Heart right ventricle (tissue), 16 donors: ENCODE data around the gene TTBK2. TPM values are rescaled to one million over a fixed set of nuclear protein-coding genes. Genes with fewer than 3 reads are reported as not detected.
"Not testable (repeated sequence)": the region's sequence is repeated elsewhere in the genome, so short reads cannot be mapped to it uniquely, and the experiment has no call there.

Experiments
- ATAC-seq, 8 donors: fragments of 200-7000 bp; cut with Tn5 transposase; one replicate each; pipeline ENCODE4 v1.9.1; 2020; ENCODE audit warnings: mild to moderate bottlenecking in 8 of 8, moderate library complexity in 8 of 8, moderate number of reproducible peaks in 1 of 8
- DNase-seq, 2 donors: peaks; one replicate each; pipeline ENCODE4 v3.0.0-alpha.2; 2020
- H3K27ac ChIP-seq, 10 donors: fragments of 200-600 bp; sonication (generic) in 2 of 10; one replicate each; pipeline versions ENCODE4 v1.5.0 to v1.8.0; 2020 to 2022; ENCODE audit warnings: mild to moderate bottlenecking in 3 of 10
- H3K27me3 ChIP-seq, 7 donors: fragments of 200-600 bp; one replicate each; pipeline ENCODE4 v1.8.0; 2021 to 2022; ENCODE audit warnings: mild to moderate bottlenecking in 2 of 7
- H3K36me3 ChIP-seq, 9 donors: fragments of 200-600 bp; sonication (generic) in 1 of 9; one replicate each; pipeline versions ENCODE4 v1.5.0 to v1.8.0; 2020 to 2022; ENCODE audit warnings: mild to moderate bottlenecking in 2 of 9
- H3K4me1 ChIP-seq, 9 donors: fragments of 200-600 bp; sonication (generic) in 1 of 9; one replicate each; pipeline versions ENCODE4 v1.5.0 to v1.8.0; 2020 to 2022; ENCODE audit warnings: mild to moderate bottlenecking in 4 of 9
- H3K4me3 ChIP-seq, 10 donors: fragments of 200-600 bp; sonication (generic) in 2 of 10; one replicate each; pipeline versions ENCODE4 v1.5.0 to v1.8.0; 2020 to 2022; ENCODE audit warnings: mild to moderate bottlenecking in 7 of 10, moderate library complexity in 2 of 10
- H3K9me3 ChIP-seq, 11 donors: fragments of 200-600 bp in 10 of 11; sonication (generic) in 2 of 11; one replicate each; pipeline versions ENCODE4 v1.5.0 to v1.8.0; 2013 to 2022; ENCODE audit warnings: mild to moderate bottlenecking in 2 of 11, control low read depth in 1 of 11, moderate library complexity in 1 of 11
- CTCF ChIP-seq, 9 donors: fragments of 200-600 bp; sonication (generic) in 2 of 9; IDR thresholded peaks; one replicate each; pipeline versions ENCODE4 v1.5.0 to v1.8.0; 2021 to 2022; ENCODE audit warnings: antibody characterized with exemption in 9 of 9, mild to moderate bottlenecking in 5 of 9, moderate library complexity in 1 of 9
- WGBS, 2 donors: extraction: QIAGEN DNeasy Blood & Tissue Kit; methylation state at CpG; one replicate each; pipeline ENCODE4 v1.1.7; 2013; ENCODE audit warnings: inconsistent platforms in 1 of 2; 5-methylcytosine and 5-hydroxymethylcytosine counted together
- intact Hi-C, 10 donors: fragments of 100-400 bp; cut with DNase I; formaldehyde crosslinking; loops; one replicate each; pipeline versions ENCODE4 v1.11.1 to v1.14.2; 2022
- polyA plus RNA-seq, 2 donors: library from polyadenylated mRNA; stranded (reverse); fragments of 200-250 nt; gene quantifications; one replicate each; pipeline ENCODE4 v1.2.3, GENCODE V29; 2013
- total RNA-seq, 10 donors: library from RNA; stranded (reverse); fragmentation: NEBNext Ultra II Directional in 3 of 10; extraction: Animal tissue kit (Norgen Biotek cat#: 25700) in 3 of 10; gene quantifications; one replicate each; pipeline versions ENCODE4 v1.2.1 to v1.2.4, GENCODE V29; 2021 to 2023
- donor health status: Arrhythmogenic right ventricular cardiomyopathy.
- donor health status: ischemic (EF 13 %, LVEDD 7.1; RV severe dilation, severe dysfunction).
- donor health status: healthy with polysubstance abuse.
- donor health status: DM: no; HTN: yes; CAD: no.
- donor health status: DM: no; HTN: no; CAD: no.
- donor health status: ischemic (EF 25% LVEDD 6.9; RV normal size, moderate dysfunction).
- donor health status: ischemic (EF 25% LVEDD 5.7; RV mildly dilated, moderate dysfunction).
- donor health status: healthy.
- donor health status: DM: yes; HTN: yes; CAD: no.
- donor health status: Ischemic cardiomyopathy.
- donor health status: ischemic (EF 35%, LVEDD 5.7; RV mildly dilated, moderate dysfunction).
- donor health status: nonischemic (EF 11% LVEDD 7.7; RV severe dilation, severe dysfunction).
- donor health status: DM: yes; HTN: yes; CAD: no.
- donor health status: PGD.
- donor health status: ischemic (EF 29% LVEDD 5.4; RV normal size, mild dysfunction).
- donor health status: nonischemic (EF 23%, LVEDD 6.1; RV moderate dilation, normal function).

Gene TTBK2
- total and polyA plus RNA-seq, 12 donors: 2.1 to 29.1 (median 22.1) TPM

- no peak for TF ChIP-seq CTCF (IDR thresholded peaks at IDR 0.05)
- Histone ChIP-seq H3K9me3 (peaks cover 0 to 11% (median 0%) of the 10 kb centered on the region in 11 donors), H3K27me3 (no peaks in the 10 kb centered on the region), H3K4me3 (no peak overlapping the region), H3K36me3 (peaks cover 0 to 48% (median 18%) of the 10 kb centered on the region in 9 donors), H3K27ac (no peak overlapping the region), H3K4me1 (peaks cover 0 to 15% (median 8%) of the 10 kb centered on the region in 9 donors)
- ATAC-seq (peak in 1 of 8 donors; percentile 37), DNase-seq (no peak)
- 96 to 98% methylated on average over 2 of the region's 2 CpGs for WGBS, 2 donors
- intact Hi-C loops: no loop called here
Measured at GRCh38 chr15:42772901-42773300, 147.7 kb downstream of the TTBK2 start.

- Histone ChIP-seq H3K4me1 (peaks cover 0 to 15% (median 8%) of the 10 kb centered on the region in 9 donors), H3K27me3 (no peaks in the 10 kb centered on the region), H3K9me3 (peaks cover 0 to 17% (median 0%) of the 10 kb centered on the region in 11 donors), H3K27ac (no peak overlapping the region), H3K4me3 (no peak overlapping the region), H3K36me3 (peaks cover 0 to 45% (median 18%) of the 10 kb centered on the region in 9 donors)
- TF ChIP-seq CTCF (IDR thresholded peaks at IDR 0.05): no peak
- 23 to 29% methylated on average over 2 of the region's 2 CpGs for WGBS, 2 donors
- peak in 3 of 8 donors; percentile 43 to 61 (median 46) for ATAC-seq
- intact Hi-C loops: no loop called here
- peak; percentile 25 to 28 for DNase-seq
Measured at GRCh38 chr15:42772144-42772543, 148.4 kb downstream of the TTBK2 start.

- H3K36me3 ChIP-seq: peaks cover 0 to 15% (median 0%) of the 10 kb centered on the region in 9 donors
- H3K27ac ChIP-seq, H3K4me3 ChIP-seq, intact Hi-C loops, ATAC-seq, H3K4me1 ChIP-seq, H3K27me3 ChIP-seq, DNase-seq: not testable (repeated sequence)
- peaks cover 0 to 56% (median 10%) of the 10 kb centered on the region in 11 donors for H3K9me3 ChIP-seq
- WGBS, 2 donors: 98 to 99% methylated on average over 4 of the region's 4 CpGs
Measured at GRCh38 chr15:42766109-42766508, 154.5 kb downstream of the TTBK2 start.

GRCh38 chr15:42764154-42764731 lies 156.3 kb downstream of the TTBK2 start:
- H3K4me1 ChIP-seq, ATAC-seq, intact Hi-C loops, H3K27ac ChIP-seq, H3K4me3 ChIP-seq, H3K27me3 ChIP-seq, DNase-seq: not testable (repeated sequence)
- Histone ChIP-seq H3K36me3 (peaks cover 0 to 24% (median 0%) of the 10 kb centered on the region in 9 donors), H3K9me3 (peaks cover 0 to 75% (median 18%) of the 10 kb centered on the region in 11 donors)
- 80 to 86% methylated on average over 16 of the region's 16 CpGs for WGBS, 2 donors

- intact Hi-C loops, ATAC-seq, H3K27ac ChIP-seq, H3K27me3 ChIP-seq, H3K4me1 ChIP-seq, DNase-seq, H3K4me3 ChIP-seq: not testable (repeated sequence)
- Histone ChIP-seq H3K36me3 (peaks cover 0 to 24% (median 0%) of the 10 kb centered on the region in 9 donors), H3K9me3 (peaks cover 0 to 56% (median 18%) of the 10 kb centered on the region in 11 donors)
- WGBS, 2 donors: 83 to 87% methylated on average over 2 of the region's 2 CpGs
Measured at GRCh38 chr15:42761813-42762212, 158.8 kb downstream of the TTBK2 start.

- intact Hi-C loops: no loop called here
- H3K27ac ChIP-seq: no peak overlapping the region
- 95 to 100% methylated on average over 1 of the region's 1 CpG for WGBS, 2 donors
- DNase-seq (no peak), ATAC-seq (no peak)
- H3K27me3 ChIP-seq: no peaks in the 10 kb centered on the region
- no peak for TF ChIP-seq CTCF (IDR thresholded peaks at IDR 0.05)
- H3K4me3 ChIP-seq: no peak overlapping the region
- H3K4me1 ChIP-seq: no peaks in the 10 kb centered on the region
- peaks cover 0 to 24% (median 0%) of the 10 kb centered on the region in 9 donors for H3K36me3 ChIP-seq
- H3K9me3 ChIP-seq: peaks cover 0 to 45% (median 12%) of the 10 kb centered on the region in 11 donors
Measured at GRCh38 chr15:42760759-42761158, 159.8 kb downstream of the TTBK2 start.
